Stimulated activated CD4-positive, alpha-beta T cell treated with anti-CD3 and anti-CD28 coated beads, TNF-alpha, amount 100 ng/mL, for 48 hours (primary cell): ENCODE results near the gene ZFPM1.
"Not testable (repeated sequence)": the region's sequence is repeated elsewhere in the genome, so short reads cannot be mapped to it uniquely, and the experiment has no call there.

Experiments used
- DNase-seq, 3 donors: peaks; one replicate each; pipeline ENCODE4 v3.0.0-alpha.2; 2020; ENCODE audit warnings: low read depth in 3 of 3

ZFPM1 gene

DNA sequence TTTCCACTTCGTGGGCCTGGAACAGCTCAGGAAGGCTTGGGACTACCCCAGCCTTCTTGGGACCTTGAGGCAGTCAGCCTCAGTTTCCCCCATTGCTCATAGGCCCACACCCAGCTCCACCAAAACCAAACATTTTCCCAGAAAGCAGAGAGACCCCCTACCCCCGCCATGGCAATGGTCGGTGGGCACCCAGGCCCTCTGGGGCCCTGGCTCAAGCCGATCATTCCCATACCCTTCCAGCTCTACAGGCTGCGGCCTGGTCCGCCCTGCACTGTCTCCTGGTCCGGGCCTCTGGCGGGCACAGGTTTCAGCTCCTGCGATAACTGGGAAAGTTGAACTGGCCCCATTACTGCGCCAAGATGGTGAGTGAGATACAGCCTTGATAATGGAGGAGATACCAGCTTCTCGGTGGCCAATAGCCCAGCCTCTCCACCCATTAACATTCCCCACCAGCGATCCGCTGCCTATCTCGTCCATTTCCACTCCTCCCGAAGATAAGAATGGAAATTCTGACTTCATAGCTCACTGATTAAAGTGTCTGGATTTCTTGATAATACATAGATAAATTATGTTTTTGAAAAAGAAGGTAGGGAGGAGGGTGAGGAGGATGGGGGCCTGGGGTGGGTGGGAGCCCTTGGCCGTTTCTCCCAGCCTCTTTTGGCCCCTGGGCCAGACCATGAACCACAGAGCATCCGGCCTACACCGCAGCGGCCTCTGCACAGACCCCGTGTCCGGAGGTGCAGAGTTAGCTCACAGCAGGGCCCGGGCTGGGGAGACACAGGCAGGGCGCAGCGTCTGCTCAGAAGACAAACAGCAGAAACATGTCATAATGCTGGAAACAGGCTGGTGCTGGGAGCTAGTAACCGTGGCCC lies 11.6 kb downstream of the ZFPM1 start:
- DNase-seq: no peak

DNA sequence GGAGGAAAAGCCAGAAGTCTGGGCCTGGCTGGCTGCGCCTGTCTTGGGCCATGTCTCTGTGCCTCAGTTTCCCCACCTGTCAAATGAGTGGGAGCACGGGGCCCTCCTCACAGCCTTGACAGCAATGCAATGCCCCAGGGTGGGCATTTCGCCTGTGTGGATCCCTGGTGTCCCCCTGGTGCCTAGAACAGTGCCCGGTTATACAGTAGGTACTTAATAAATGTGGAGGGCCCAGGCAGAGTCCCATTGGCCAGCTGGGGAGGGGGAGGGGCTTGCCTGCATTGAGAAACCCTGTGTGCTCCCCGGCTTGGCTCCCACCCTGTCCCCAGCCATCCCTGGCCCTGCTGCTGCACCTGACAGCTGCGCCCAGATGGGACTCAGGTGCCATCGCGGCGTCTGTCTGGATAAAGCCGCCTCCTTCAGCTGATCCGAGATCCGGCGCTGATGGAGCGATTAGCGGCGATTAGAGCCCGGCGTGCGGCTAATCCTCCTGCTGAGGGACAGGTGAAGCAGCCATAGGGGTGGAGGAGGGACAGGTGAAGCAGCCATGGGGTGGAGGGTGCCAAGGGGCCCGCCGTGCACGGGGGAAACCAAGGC lies 12.4 kb downstream of the ZFPM1 start:
- DNase-seq: no peak

DNA sequence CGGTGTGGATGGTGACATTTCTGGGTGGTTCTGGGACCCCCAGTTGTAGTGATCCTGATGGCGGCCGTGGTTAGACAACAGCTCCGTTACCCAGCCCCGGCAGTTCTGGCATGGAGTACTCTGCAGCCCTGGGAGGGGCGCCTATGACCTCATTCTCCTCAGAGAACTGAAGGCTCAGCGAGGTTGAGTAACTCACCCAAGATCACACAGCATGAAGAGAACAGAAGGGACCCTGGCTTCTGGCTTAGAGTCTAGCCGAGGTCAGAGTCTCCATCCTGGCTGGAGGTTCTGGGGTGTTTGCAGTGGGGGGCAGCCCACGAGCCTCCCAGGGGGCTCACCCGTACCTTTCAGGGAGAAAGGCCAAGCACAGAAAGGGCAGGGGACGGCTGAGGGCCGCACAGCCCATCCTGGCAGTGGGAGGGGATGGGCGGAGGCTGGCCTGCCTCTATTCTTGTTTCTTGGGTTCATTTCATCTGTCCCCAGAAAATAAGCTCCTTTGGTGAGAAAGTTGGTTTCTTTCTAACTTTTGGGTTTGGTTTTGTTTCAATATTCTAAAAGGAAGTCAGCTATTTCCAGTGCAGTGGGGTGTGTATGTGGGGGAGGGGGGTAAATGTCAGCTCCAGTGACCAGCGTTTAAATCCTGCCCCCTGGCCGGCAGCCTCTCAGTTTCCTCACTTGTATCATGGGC lies 13.2 kb downstream of the ZFPM1 start:
- DNase-seq: no peak

DNA sequence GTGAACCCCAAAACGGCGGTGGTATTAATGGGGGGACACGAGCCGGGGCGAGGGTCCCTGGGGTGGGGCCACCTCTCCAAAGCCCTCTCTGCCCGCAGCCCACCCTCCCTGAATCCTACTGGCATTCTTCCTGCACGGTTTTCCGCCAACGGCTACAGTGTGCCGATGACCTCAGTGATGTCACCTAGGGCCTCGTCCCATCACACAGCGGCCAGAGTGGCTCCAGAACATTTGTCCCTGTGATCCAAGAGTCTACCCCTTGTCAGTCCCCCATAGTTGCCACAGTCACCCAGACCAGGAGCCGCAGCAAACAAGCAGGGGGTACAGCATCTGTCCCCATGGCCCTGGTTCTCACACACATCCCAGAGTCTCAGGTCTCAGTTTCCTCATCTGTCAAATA lies 13.9 kb downstream of the ZFPM1 start:
- no peak for DNase-seq

DNA sequence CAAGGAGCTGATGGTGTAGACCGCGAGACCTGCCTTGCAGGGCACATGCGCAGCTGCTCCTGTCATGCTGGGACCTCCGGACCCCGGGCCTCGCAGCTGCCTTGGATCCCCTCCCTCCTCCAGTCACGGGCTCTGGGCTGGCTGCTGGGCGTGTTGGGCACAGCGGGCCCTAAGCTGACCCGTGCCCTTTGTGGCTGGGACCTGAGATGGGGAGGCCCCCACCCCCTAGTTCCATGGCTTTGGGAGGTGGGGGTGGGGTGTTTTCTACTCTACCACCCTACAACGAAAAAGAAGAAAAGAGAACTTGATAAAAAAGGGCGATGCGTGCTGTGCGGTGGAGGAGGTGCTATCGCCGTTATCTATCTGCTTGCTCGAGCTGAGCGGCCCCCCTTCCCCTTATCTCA lies 14.5 kb downstream of the ZFPM1 start:
- DNase-seq: no peak

DNA sequence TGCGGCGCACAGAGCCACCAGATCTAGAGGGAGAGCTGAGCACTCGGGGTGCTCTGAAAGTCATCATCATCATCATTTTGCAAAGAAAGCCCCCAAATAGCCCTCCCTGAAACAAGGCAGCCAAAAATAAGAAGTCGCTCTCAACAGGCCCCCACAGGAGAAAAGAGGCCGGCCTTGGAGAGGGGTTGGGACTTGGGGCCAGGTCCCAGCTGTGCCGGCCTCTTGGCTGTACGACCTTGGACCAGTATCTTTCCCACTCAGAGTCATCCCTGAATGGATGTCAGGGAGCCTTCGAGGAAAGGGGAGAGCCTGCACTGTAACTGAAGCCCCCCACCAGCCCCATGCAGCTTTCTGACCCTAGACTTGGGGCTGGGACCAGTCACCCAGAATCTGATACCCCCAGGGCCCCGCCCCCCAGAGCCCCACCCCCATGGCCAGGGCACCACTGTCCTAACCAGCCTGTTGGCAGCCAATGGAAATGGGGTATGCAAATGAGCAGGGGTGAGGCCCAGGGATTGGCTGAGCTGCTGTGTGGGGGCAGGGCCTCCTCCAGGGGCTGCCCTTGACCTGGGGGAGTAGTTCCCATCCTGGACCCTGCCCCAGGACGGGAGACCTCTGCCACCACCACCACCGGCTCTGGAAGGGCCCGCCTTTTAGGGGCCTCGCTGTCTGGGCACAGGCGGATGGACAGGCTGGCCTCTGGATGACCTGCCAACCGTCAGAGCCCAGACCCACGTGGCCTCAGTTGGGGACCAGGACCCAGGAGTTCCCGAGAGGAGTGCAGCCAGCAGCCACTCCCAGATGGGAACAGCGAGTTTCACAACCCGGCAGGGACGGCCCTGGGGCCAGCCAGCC lies 15.4 kb downstream of the ZFPM1 start:
- no peak for DNase-seq

DNA sequence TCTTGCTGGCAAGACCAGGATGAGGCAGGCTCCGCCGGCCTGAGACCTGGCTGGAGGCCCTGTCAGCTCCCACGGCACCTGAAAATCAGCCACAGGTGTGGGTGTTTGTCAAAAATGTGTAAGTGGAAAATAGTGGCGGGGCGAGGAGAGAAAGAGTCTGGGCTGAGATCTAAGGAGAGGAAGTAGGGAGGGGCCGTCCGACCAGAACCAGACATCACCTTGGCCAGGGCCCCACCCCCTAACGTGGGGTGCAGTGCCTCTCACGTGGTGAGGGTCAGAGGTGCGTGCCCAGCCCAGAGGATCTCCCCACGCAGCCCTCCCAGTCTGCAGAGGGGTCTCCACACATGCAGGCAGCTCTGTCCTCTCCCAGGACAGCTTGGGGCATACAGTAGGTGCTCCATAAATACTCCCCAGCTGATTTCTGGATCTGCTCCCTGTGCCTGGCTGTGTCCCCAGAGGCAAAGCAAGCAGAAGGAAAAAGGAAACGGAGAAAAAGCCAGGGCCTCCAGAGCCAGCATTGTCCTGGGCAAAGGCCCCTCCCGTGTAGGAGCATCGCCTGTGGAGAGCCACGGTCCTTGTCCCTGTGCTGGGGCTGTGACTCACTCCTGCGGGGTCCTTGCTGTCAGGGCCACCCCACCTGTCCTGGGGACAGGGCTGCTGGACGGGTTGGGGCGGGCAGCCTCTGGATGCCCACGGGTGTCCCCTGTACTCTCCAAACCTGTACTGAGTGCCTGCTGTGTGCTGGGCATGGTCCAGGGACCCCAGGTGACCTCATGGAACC lies 16.7 kb downstream of the ZFPM1 start:
- no peak for DNase-seq

DNA sequence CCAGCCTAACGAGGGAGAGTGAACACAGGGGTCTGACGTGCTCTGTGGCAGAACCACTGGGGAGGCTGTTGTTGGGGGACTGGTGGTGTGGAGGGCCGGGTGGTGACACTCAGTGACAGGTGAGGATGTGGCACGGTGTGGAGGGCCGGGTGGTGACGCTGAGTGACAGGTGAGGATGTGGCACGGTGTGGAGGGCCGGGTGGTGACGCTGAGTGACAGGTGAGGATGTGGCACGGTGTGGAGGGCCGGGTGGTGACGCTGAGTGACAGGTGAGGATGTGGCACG lies 17.3 kb downstream of the ZFPM1 start:
- not testable (repeated sequence) for DNase-seq

DNA sequence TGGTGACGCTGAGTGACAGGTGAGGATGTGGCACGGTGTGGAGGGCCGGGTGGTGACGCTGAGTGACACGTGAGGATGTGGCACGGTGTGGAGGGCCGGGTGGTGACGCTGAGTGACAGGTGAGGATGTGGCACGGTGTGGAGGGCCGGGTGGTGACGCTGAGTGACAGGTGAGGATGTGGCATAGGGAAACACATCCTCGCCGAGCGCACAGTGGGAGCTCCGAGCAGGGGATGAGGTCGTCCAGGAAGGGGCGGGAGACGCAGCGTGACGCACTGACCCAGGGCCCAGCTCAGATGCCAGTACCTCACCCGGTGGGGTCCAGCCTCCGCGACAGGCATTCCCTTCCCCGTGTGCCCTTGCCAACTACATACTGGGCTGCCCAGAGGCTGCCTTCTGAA lies 17.6 kb downstream of the ZFPM1 start:
- DNase-seq: not testable (repeated sequence)

DNA sequence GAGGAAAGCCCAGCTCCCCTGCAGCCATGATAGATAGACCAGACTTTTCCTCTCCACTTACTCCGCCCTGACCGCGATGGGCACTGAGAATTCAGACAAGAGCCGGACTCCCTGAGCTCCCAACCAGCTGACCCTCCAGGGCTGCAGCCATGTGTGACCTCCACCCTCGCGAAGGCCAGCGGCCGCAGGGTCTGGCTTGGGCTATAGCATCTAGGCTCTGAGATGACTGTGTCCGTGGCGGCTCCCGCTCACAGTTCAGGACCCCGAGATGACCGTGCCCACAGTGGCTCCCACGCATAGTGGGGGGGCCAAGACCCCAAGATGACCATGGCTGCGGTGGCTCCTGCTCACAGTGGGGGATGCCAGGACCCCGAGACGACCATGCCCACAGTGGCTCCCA lies 18.0 kb downstream of the ZFPM1 start:
- DNase-seq: no peak

DNA sequence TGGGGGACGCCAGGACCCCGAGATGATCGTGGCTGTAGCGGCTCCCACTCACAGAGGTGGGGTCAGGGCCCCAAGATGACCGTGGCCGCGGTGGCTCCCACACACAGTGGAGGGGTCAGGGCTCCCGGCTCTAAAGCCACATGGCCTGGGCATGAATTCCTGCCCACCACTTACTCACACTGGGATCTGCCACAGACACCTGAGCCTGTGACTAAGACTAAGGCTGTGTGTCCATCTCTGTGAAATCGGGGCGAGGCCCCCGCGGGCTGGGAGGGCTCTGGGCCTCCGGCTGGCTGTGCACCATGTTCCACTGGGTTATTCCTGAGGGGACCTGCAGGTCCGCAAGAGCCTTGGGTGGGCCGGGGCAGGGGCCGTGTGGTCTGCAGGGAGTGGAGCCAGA lies 18.5 kb downstream of the ZFPM1 start:
- no peak for DNase-seq

DNA sequence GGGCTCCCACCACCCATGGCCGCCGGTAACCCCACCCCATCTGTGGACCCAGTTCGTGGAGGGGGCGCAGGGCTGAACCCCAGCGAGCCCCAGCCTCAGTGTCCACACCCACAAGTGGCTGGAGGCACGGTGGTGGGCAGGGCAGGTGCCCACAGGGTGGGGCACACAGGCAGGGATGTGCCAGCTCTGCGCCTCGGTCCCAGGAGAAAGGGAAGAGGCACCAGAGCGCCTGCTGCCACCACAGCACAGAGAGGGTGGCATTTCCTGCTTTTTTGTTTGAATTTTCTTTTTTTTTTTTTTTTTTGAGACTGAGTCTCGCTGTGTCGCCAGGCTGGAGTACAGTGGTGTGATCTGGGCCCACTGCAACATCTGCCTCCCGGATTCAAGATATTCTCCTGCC lies 19.0 kb downstream of the ZFPM1 start:
- no peak for DNase-seq

DNA sequence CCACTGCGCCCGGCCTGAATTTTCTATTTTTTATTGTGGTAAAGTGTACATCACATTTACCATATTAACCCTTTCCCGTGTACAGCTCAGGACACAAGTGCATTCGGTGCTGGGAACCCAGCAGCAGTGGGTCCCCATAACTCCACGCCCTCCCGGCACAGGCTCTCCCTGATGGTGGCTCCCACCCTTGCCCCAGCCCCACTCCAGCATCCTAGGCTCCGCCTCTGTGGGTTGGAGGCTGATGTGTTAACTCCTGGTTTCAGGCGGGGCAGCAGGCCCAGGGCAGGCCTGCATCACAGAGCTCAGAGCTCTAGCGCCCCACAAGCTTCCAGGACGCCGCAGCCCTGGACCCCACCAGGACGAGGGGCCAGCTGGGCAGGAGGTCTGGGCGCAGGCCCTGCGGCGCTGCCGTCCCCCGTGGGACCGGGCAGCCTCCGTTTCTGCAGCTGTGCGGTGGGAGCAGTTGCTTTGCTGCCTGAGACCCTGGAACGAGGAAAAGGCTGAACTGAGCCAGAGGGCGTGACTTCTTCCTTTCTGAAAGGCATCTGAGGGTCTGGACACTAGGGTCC lies 19.6 kb downstream of the ZFPM1 start:
- DNase-seq: no peak

DNA sequence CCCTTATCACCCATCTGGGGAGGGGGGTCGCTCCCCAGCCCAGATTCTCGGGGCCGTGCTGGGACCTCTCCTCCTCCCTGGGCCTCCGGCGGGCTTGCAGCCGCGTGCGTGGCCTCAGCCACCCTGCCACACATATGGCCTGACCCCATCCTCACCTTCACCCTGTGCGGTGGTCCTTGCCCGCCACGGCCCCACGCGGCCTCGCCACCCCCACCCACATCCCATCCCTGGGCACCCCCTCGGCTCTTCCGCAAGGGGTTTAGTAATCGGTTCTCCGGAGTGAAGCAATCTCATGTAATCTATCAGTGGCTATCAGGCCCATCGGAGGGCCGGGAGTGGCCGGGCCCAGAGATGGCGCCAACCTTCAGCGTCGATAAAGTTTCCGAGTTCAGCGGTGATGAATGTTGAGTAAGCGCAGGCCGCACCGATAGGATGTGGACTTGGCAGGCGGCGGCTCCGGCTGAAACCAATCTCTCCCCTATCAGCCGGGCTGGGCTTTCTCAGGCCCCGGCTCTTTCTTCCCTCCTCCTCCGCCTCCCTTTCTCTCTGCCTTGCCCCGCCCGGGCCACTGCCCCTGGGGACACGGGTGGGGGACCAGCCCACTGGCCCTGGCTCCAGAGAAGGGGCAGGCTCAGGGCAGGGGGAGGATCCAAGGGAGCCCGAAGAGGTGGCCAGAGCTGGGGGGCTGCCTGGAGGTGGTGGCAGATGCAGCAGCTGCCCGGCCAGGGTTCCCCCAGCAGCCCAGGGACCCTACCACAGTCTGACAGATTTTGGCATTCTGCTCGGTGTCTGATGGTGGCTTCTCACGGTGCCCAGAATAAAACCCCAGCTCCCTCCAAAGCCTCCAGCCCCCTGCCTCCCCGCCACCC lies 20.8 kb downstream of the ZFPM1 start:
- no peak for DNase-seq

DNA sequence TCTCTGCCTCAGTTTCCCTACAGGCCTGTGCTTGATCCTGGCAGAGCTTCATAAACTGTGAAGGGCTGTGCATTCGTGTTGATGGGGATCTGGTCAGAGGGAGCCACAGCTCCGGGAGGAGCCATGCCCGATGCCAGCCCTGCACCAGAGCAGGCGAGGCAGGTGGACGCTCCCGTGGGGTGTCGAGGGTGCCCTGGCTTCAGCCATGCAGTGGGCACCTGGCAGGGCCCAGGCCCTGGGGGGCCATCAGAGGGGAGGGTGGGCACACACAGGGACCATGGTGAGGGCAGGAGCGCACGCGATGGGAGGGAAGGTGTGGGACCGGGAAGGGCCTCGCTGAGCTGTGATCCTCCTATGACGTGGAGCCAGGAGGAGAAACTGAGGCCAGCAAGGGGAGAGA lies 22.0 kb downstream of the ZFPM1 start:
- DNase-seq: no peak

DNA sequence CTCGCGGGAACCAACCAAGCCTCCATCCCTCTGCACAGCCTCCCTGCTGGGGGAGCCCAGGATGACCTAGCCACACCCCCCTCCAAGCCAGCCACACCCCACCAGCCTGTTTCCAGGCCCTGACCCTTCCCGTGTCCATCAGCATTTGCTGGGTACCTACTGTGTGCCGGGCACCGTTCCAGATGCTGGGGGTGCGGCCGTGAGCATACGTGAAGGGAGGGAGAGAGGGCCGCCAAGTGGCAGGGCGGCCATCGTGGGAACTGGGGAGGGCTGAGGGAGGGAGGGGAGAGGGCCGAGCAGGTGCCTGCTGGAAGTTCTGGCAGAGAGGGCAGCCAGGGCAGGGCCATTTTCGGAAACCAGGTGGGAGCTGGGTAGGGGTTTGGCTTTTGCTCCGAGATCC lies 23.1 kb downstream of the ZFPM1 start:
- no peak for DNase-seq

DNA sequence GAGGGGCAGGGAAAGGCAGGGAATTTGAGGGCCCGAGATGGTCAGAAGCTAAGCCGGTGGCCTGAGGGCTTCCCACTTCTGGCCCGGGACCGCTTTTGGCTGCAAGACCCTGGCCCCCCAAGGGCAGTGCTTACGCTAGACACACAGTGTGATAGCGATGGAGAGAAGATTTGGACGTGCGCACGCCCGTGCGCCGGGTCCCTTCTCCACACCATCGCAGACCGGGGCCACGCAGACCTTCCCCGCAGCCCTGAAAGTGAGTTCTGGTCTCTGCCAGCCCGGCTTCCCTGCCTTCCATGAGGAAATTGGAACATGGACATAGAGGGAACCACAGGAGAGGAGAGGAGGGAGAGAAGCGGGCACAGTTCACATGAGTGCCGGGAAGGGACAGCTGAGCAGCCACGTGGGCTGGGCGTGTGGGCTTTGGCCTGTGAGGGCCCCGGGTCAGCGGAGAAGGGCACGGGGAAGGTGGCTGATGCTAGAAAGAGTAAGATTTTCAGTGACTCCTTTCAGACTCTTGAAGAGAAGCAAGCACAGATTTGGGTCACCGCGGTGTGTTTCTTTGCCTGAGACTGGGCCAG lies 23.8 kb downstream of the ZFPM1 start:
- DNase-seq: no peak

DNA sequence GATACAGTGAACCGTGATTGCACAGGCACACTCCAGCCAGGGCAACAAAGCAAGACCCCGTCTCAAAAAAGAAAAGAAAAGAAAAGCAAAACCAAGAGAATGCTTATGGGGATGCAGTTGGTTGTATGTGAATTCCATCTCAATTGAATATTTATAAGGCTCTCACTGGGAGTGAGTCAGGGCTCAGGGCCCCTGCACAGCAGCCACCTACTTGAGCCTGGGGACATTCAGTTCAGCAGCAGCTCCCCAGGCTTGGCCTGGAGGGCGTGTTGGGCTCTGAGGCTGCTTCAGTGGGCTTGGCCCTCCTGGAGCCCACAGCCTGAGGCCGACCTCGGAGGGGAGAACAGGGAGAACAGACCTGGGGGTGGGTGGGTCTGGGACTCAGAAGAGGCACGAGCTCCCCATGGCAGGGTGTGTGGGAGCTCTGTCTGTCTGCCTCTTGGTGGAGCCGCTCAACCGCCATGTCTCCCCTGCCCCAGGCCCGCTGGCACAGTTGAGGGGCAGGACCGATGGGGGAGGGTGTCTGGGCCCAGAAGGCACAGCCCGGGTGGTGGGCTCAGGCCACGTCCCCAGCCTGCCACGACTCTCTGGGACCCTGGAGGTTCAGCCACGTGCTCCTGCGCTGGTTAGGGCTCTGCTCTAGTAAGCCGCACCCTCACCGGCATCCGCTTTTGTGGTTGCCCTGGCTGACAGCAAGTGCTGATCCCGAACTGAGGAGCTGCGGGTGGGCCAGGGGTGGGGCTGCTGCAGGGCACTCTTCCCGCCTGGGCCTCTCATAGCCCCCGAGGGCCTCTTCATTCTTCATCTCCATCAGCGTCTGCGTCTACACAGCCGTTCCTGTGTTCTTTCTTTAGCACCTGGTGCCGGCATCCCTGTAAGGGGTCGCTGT lies 24.8 kb downstream of the ZFPM1 start:
- no peak for DNase-seq
